ENCODE data around the gene PXMP2.

DNA sequence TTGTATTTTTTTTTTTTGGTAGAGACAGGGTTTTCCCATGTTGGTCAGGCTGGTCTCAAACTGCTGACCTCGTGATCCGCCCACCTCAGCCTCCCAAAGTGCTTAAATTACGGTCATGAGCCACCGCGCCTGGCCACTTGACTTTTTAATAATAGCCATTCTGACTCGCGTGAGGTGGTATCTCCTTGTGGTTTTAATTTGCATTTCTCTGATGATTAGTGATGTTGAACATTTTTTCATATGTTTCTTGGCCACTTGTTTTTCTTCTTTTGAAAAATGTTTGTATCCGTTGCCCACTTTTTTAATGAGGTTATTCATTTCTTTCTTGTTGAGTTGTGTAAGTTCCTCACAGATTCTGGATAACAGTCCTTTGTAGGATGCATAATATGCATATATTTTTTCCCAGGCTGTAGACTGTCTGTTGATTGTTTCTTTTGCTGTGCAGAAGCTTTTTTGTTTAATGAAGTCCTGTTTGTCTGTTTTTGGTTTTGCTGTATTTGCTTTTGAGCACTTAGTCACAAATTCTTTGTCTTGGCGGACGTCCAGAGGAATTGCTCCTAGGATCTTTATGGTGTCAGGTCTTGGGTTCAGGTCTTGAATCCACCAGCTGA is 12.9 kb downstream of the PXMP2 start:
- TF ChIP-seq, protein P1, sequence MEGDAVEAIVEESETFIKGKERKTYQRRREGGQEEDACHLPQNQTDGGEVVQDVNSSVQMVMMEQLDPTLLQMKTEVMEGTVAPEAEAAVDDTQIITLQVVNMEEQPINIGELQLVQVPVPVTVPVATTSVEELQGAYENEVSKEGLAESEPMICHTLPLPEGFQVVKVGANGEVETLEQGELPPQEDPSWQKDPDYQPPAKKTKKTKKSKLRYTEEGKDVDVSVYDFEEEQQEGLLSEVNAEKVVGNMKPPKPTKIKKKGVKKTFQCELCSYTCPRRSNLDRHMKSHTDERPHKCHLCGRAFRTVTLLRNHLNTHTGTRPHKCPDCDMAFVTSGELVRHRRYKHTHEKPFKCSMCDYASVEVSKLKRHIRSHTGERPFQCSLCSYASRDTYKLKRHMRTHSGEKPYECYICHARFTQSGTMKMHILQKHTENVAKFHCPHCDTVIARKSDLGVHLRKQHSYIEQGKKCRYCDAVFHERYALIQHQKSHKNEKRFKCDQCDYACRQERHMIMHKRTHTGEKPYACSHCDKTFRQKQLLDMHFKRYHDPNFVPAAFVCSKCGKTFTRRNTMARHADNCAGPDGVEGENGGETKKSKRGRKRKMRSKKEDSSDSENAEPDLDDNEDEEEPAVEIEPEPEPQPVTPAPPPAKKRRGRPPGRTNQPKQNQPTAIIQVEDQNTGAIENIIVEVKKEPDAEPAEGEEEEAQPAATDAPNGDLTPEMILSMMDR (IDR thresholded peaks at IDR 0.05; ENCODE audit: insufficient read depth, low read depth, low read length) = no peak
- no peak for TF ChIP-seq EZH2 (IDR thresholded peaks at IDR 0.05; ENCODE audit: insufficient read depth, low read length)

All from astrocyte (in vitro differentiated cells and primary cell).